HCT116 (cell line): ENCODE results near the gene UTS2R. TPM values are rescaled to one million over a fixed set of nuclear protein-coding genes. Genes with fewer than 3 reads are reported as not detected.

Experiments used
- ATAC-seq: fragments of 200-7000 bp; cut with Tn5 transposase; 2 replicates; pipeline ENCODE4 v1.9.1; 2020; ENCODE audit warnings: mild to moderate bottlenecking, moderate library complexity
- BruUV-seq: library from RNA; stranded (reverse); fragments of 400-500 nt; replicated peaks from 2 replicates; lab custom pipeline; 2021; lab: Mats Ljungman, UMichigan
- CTCF ChIA-PET: fragments of 300-600 bp; sonication (Branson Sonifier 250); formaldehyde crosslinking; loops from one replicate; lab custom pipeline; 2021; ENCODE audit warnings: antibody characterized with exemption; lab: Charles Lee
- POLR2A ChIA-PET: fragments of 300-600, 350-600 bp; sonication (Branson Sonifier 250); formaldehyde crosslinking; loops from one replicate; lab custom pipeline; 2021; ENCODE audit warnings: antibody characterized with exemption; lab: Charles Lee
- RAD21 ChIA-PET, 2 experiments: fragments of 300-600 bp; sonication (Branson Sonifier 250); formaldehyde crosslinking; loops; one replicate each; lab custom pipeline; 2023; ENCODE audit warnings: low total read pairs in 2 of 2; ENCODE audit not compliant: uncharacterized antibody in 2 of 2, unreplicated experiment in 2 of 2, low non-redundant PET in 1 of 2; lab: Charles Lee
- DNase-seq: peaks from one replicate; pipeline ENCODE4 v3.0.0-alpha.2; 2010; ENCODE audit warnings: low read depth, low spot score
- H2AFZ ChIP-seq: fragments of 200-600 bp; shearing (Covaris generic), sonication (generic); 2 replicates; pipeline ENCODE4 v1.6.1; 2017; ENCODE audit warnings: low read depth, mixed run types, mixed read lengths, antibody characterized with exemption, low read length; ENCODE audit not compliant: poor library complexity, severe bottlenecking
- H3K27ac ChIP-seq: 2 replicates; pipeline ENCODE4 v1.5.1; 2012; ENCODE audit warnings: low read depth, low read length
- H3K27me3 ChIP-seq: fragments of 200-600 bp; sonication (generic); 2 replicates; pipeline ENCODE4 v1.6.1; 2016; ENCODE audit warnings: mixed run types, low read length, mixed read lengths; ENCODE audit not compliant: insufficient read depth
- H3K36me3 ChIP-seq, 2 experiments: fragments of 200-500 bp in 1 of 2; fragments of 200-600 bp in 1 of 2; sonication (Bioruptor generic) in 1 of 2; sonication (generic) in 1 of 2; 2 replicates each; pipeline versions ENCODE4 v1.5.1 to v1.6.1; 2014 to 2016; ENCODE audit warnings: low read length in 2 of 2, inconsistent platforms in 1 of 2, mixed read lengths in 1 of 2, mixed run types in 1 of 2; ENCODE audit not compliant: insufficient read depth in 2 of 2, control insufficient read depth in 1 of 2
- H3K4me1 ChIP-seq, 2 experiments: fragments of 200-600 bp in 1 of 2; sonication (generic) in 1 of 2; 2 replicates each; pipeline versions ENCODE4 v1.5.1 to v1.6.1; 2012 to 2017; ENCODE audit warnings: low read length in 2 of 2, inconsistent platforms in 1 of 2, mild to moderate bottlenecking in 1 of 2, mixed read lengths in 1 of 2, mixed run types in 1 of 2, moderate library complexity in 1 of 2; ENCODE audit not compliant: insufficient read depth in 2 of 2, control insufficient read depth in 1 of 2
- H3K4me2 ChIP-seq: fragments of 200-600 bp; sonication (generic); 2 replicates; pipeline ENCODE4 v1.6.1; 2017; ENCODE audit warnings: mixed run types, low read length, mixed read lengths
- H3K4me3 ChIP-seq, 2 experiments: fragments of 200-600 bp in 1 of 2; sonication (generic) in 1 of 2; replicated peaks in 1 of 2; 2 replicates each; pipeline ENCODE4 v1.5.1; 2011 to 2016; ENCODE audit warnings: low read length in 2 of 2, control low read depth in 1 of 2, low read depth in 1 of 2, mild to moderate bottlenecking in 1 of 2, mixed read lengths in 1 of 2, mixed run types in 1 of 2
- H3K79me2 ChIP-seq: fragments of 200-600 bp; sonication (generic); 2 replicates; pipeline ENCODE4 v1.6.1; 2017; ENCODE audit warnings: mild to moderate bottlenecking, mixed run types, low read length, moderate library complexity, mixed read lengths; ENCODE audit not compliant: insufficient read depth
- H3K9ac ChIP-seq: fragments of 200-600 bp; sonication (generic); 2 replicates; pipeline ENCODE4 v1.6.1; 2016; ENCODE audit warnings: low read length, mixed read lengths
- H3K9me2 ChIP-seq: fragments of 200-600 bp; sonication (generic), shearing (Covaris generic); 2 replicates; pipeline ENCODE4 v1.6.1; 2017; ENCODE audit warnings: mixed run types, mild to moderate bottlenecking, moderate library complexity; ENCODE audit not compliant: insufficient read depth
- H3K9me3 ChIP-seq, 2 experiments: fragments of 200-500 bp in 1 of 2; fragments of 200-600 bp in 1 of 2; sonication (Bioruptor generic) in 1 of 2; sonication (generic) in 1 of 2; 2 replicates each; pipeline ENCODE4 v1.6.1; 2014 to 2017; ENCODE audit warnings: low read length in 2 of 2, mixed read lengths in 2 of 2, inconsistent platforms in 1 of 2, low read depth in 1 of 2, mild to moderate bottlenecking in 1 of 2, mixed run types in 1 of 2, moderate library complexity in 1 of 2; ENCODE audit not compliant: control insufficient read depth in 1 of 2, insufficient read depth in 1 of 2
- H4K20me1 ChIP-seq: fragments of 200-600 bp; sonication (generic), shearing (Covaris generic); 2 replicates; pipeline ENCODE4 v1.6.1; 2017; ENCODE audit warnings: mixed run types, mild to moderate bottlenecking, moderate library complexity; ENCODE audit not compliant: insufficient read depth
- CBX3 ChIP-seq: IDR thresholded peaks from 2 replicates; pipeline ENCODE4 v1.6.1; 2012; ENCODE audit warnings: low read depth
- CEBPB ChIP-seq: IDR thresholded peaks from 2 replicates; pipeline ENCODE4 v1.6.1; 2012; ENCODE audit warnings: low read depth
- EGR1 ChIP-seq: IDR thresholded peaks from 2 replicates; pipeline ENCODE4 v1.6.1; 2012; ENCODE audit warnings: low read depth
- EZH2phosphoT487 ChIP-seq: fragments of 200-600 bp; IDR thresholded peaks from 2 replicates; pipeline ENCODE4 v1.6.1; 2018; ENCODE audit warnings: antibody characterized with exemption, borderline replicate concordance
- JUND ChIP-seq: IDR thresholded peaks from 2 replicates; pipeline ENCODE4 v1.6.1; 2012
- SIN3A ChIP-seq: IDR thresholded peaks from 2 replicates; pipeline ENCODE4 v1.6.1; 2012; ENCODE audit warnings: low read depth
- SP1 ChIP-seq: IDR thresholded peaks from 2 replicates; pipeline ENCODE4 v1.6.1; 2012; ENCODE audit warnings: low read depth
- TCF7L2 ChIP-seq: IDR thresholded peaks from 2 replicates; pipeline ENCODE4 v1.7.0; 2011; ENCODE audit warnings: borderline replicate concordance, inconsistent platforms; ENCODE audit not compliant: insufficient read depth, insufficient read length; ENCODE audit errors: extremely low read depth
- ZBTB33 ChIP-seq: IDR thresholded peaks from 2 replicates; pipeline ENCODE4 v1.6.1; 2011; ENCODE audit warnings: mild to moderate bottlenecking, low read length, moderate library complexity; ENCODE audit not compliant: insufficient replicate concordance; ENCODE audit errors: extremely low read depth
- ZFX ChIP-seq: fragments of 450-650 bp; IDR thresholded peaks from 2 replicates; pipeline ENCODE4 v1.6.1; 2017
- intact Hi-C: fragments of 100-400 bp; cut with micrococcal nuclease; formaldehyde crosslinking; loops from 2 replicates; pipeline ENCODE4 v1.10.0; 2022
- total RNA-seq: library from RNA; stranded (reverse); gene quantifications from one replicate; pipeline ENCODE4 v1.2.1, GENCODE V29; 2021; ENCODE audit not compliant: unreplicated experiment
- TF ChIP-seq, protein P1 (sequence below): IDR thresholded peaks from 2 replicates; pipeline ENCODE4 v1.6.1; 2012; ENCODE audit warnings: low read depth

The UTS2R gene
- total RNA-seq, 1 experiment from 2014 or later: not detected

- TF ChIP-seq ZBTB33 (no peak), CEBPB (no peak), SP1 (no peak), ZFX (no peak), CBX3 (no peak), EGR1 (no peak)
Measured at GRCh38 chr17:82343560-82343959, 28.0 kb upstream of the UTS2R start (continued).

DNA sequence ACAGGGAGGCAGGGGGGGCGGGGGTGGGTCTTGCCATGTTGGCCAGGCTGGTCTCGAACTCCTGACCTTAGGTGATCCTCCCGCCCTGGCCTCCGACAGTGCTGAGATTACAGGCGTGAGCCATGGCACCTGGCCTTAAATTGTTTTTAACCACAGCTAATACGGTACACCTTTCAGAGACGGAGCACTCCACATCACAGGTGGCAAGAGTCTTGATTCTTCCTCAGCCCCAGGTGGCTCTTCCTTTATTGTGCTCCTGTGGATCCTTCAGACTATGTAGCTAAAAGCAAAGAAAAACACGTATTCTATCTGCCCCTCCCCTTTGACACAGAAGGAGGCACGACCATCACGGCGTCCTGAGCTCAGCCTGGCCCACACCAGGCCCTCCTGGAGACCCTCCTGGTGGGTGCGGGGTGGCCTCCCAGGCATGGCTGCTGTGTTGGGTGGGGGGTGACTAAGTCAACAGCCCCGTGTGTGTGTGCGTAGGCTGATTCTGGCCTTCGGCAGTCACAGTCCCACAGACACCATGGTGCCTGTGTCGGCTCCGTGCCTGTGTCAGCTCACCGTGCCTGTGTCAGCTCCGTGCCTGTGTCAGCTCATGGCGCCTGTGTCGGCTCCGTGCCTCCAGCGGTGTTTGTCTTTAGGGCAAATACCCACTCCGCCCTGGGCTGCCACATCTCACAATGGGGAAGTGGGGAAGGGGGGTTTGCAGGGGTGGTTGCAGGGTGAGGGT lies 27.2 kb upstream of the UTS2R start:
- ATAC-seq (no peak), DNase-seq (no peak)
- no peak for TF ChIP-seq TCF7L2
- no peak for TF ChIP-seq SIN3A
- TF ChIP-seq EZH2phosphoT487: no peak
- TF ChIP-seq SP1: no peak
- no peak for TF ChIP-seq CBX3
- TF ChIP-seq, protein P1, sequence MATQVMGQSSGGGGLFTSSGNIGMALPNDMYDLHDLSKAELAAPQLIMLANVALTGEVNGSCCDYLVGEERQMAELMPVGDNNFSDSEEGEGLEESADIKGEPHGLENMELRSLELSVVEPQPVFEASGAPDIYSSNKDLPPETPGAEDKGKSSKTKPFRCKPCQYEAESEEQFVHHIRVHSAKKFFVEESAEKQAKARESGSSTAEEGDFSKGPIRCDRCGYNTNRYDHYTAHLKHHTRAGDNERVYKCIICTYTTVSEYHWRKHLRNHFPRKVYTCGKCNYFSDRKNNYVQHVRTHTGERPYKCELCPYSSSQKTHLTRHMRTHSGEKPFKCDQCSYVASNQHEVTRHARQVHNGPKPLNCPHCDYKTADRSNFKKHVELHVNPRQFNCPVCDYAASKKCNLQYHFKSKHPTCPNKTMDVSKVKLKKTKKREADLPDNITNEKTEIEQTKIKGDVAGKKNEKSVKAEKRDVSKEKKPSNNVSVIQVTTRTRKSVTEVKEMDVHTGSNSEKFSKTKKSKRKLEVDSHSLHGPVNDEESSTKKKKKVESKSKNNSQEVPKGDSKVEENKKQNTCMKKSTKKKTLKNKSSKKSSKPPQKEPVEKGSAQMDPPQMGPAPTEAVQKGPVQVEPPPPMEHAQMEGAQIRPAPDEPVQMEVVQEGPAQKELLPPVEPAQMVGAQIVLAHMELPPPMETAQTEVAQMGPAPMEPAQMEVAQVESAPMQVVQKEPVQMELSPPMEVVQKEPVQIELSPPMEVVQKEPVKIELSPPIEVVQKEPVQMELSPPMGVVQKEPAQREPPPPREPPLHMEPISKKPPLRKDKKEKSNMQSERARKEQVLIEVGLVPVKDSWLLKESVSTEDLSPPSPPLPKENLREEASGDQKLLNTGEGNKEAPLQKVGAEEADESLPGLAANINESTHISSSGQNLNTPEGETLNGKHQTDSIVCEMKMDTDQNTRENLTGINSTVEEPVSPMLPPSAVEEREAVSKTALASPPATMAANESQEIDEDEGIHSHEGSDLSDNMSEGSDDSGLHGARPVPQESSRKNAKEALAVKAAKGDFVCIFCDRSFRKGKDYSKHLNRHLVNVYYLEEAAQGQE: no peak
- TF ChIP-seq JUND: no peak
- H3K4me3 ChIP-seq: no peak overlapping the region
- no peaks in the 10 kb centered on the region for H3K9me2 ChIP-seq
- H3K4me1 ChIP-seq: peaks cover 8 to 25% of the 10 kb centered on the region in 2 experiments
- POLR2A ChIA-PET: interaction anchor here (0.7 kb wide), 1 partner anchor 48 kb away, joined by 3 read pairs; no protein-coding TSS in a partner anchor
- no peaks in the 10 kb centered on the region for H3K79me2 ChIP-seq
- no peaks in the 10 kb centered on the region for H3K9me3 ChIP-seq
- H3K27ac ChIP-seq: no peak overlapping the region
- intact Hi-C loops: no loop called here
- no TSS peak for BruUV-seq
- H3K27me3 ChIP-seq: no peaks in the 10 kb centered on the region
- no peak overlapping the region for H2AFZ ChIP-seq
- no peaks in the 10 kb centered on the region for H3K36me3 ChIP-seq
- H4K20me1 ChIP-seq: no peaks in the 10 kb centered on the region
- CTCF ChIA-PET: interaction anchor here (1.5 kb wide), 1 partner anchor 313 kb away, joined by 3 read pairs; the partner anchor contains the start of gene RAC3
- RAD21 ChIA-PET: interaction anchor here in 1 of 2 experiments (0.7 kb wide), 1 partner anchor 72 kb away, joined by 4 read pairs; no protein-coding TSS in a partner anchor
- no peak overlapping the region for H3K4me2 ChIP-seq
- no peak overlapping the region for H3K9ac ChIP-seq
